Ascending aorta (tissue), 2 donors: ENCODE results near the gene ZNF416. TPM values are rescaled to one million over a fixed set of nuclear protein-coding genes. Genes with fewer than 3 reads are reported as not detected.

ENCODE experiments used
- DNase-seq, 2 donors: peaks; one replicate each; pipeline ENCODE4 v3.0.0-alpha.2; 2019; ENCODE audit warnings: low spot score in 2 of 2
- H3K27ac ChIP-seq, 2 donors: fragments of 200-600 bp; sonication (generic); one replicate each; pipeline ENCODE4 v1.5.1; 2016 to 2017; ENCODE audit warnings: mild to moderate bottlenecking in 1 of 2
- H3K27me3 ChIP-seq: fragments of 200-600 bp; sonication (generic); one replicate; pipeline ENCODE4 v1.5.1; 2017
- H3K36me3 ChIP-seq, 2 donors: fragments of 200-600 bp; sonication (generic); one replicate each; pipeline ENCODE4 v1.5.1; 2016
- H3K4me1 ChIP-seq, 2 donors: fragments of 200-600 bp; sonication (generic); one replicate each; pipeline ENCODE4 v1.5.1; 2016 to 2017; ENCODE audit warnings: mild to moderate bottlenecking in 1 of 2
- H3K4me3 ChIP-seq, 2 donors: fragments of 200-600 bp; sonication (generic); one replicate each; pipeline ENCODE4 v1.5.1; 2016 to 2017; ENCODE audit warnings: mild to moderate bottlenecking in 1 of 2
- H3K9me3 ChIP-seq, 2 donors: fragments of 200-600 bp; sonication (generic); one replicate each; pipeline ENCODE4 v1.5.1; 2016
- CTCF ChIP-seq, 3 experiments: fragments of 200-600 bp in 2 of 3; fragments of 450-650 bp in 1 of 3; sonication (generic) in 2 of 3; IDR thresholded peaks; one replicate each; pipeline ENCODE4 v1.5.1; 2016 to 2019; ENCODE audit warnings: antibody characterized with exemption in 3 of 3, mild to moderate bottlenecking in 1 of 3, moderate library complexity in 1 of 3
- intact Hi-C: fragments of 100-400 bp; cut with DNase I; formaldehyde crosslinking; loops from one replicate; pipeline ENCODE4 v1.15.1; 2023
- total RNA-seq: library from RNA; depleted of rRNA; stranded (reverse); fragments of >200 nt; gene quantifications from one replicate; pipeline ENCODE4 v1.1.0, GENCODE V29; 2016

Gene ZNF416
- total RNA-seq = 2.7 TPM

GRCh38 chr19:57578487-57579205 is at the start of gene ZNF416:
Gene ZNF416 (minus strand): TSS chr19:57578911. CDS start chr19:57578704, 207 bp downstream.
- intact Hi-C loops = loop anchor here (1.0 to 10.0 kb wide), 8 partner anchors 19 to 424 kb away; partner anchors contain the start of genes ZNF419, ZNF530, ZNF548 and ZNF549
- Histone ChIP-seq H3K4me1 (peaks cover 0 to 14% of the 10 kb centered on the region in 2 donors), H3K9me3 (peaks cover 34 to 42% of the 10 kb centered on the region in 2 donors), H3K36me3 (peaks cover 34 to 35% of the 10 kb centered on the region in 2 donors), H3K4me3 (peak within 1 kb of the TSS; percentile 87 to 91), H3K27ac (peak within 1 kb of the TSS; percentile 39 to 62), H3K27me3 (no peaks in the 10 kb centered on the region)
- TF ChIP-seq CTCF (IDR thresholded peaks at IDR 0.05) = peak in 1 of 3 experiments; percentile 14
- DNase-seq = peak; percentile 92 to 99

- no peaks in the 10 kb centered on the region for H3K4me1 ChIP-seq
- intact Hi-C loops = no loop called here
- H3K27ac ChIP-seq = no peak overlapping the region
- peaks cover 91 to 100% of the 10 kb centered on the region in 2 donors for H3K9me3 ChIP-seq
- TF ChIP-seq CTCF (IDR thresholded peaks at IDR 0.05) = no peak
- no peaks in the 10 kb centered on the region for H3K27me3 ChIP-seq
- DNase-seq = no peak
- H3K36me3 ChIP-seq = peaks cover 44 to 70% of the 10 kb centered on the region in 2 donors
- no peak overlapping the region for H3K4me3 ChIP-seq
Measured at GRCh38 chr19:57623091-57623490, 44.4 kb upstream of the ZNF416 start.

GRCh38 chr19:57620673-57621348 is 42.1 kb upstream of the ZNF416 start:
- intact Hi-C loops = no loop called here
- no peak for TF ChIP-seq CTCF (IDR thresholded peaks at IDR 0.05)
- Histone ChIP-seq H3K27ac (no peak overlapping the region), H3K27me3 (no peaks in the 10 kb centered on the region), H3K36me3 (peaks cover 64 to 93% of the 10 kb centered on the region in 2 donors), H3K4me1 (no peaks in the 10 kb centered on the region), H3K4me3 (peak overlapping the region in 1 of 2 donors; percentile 23), H3K9me3 (peaks cover 97 to 100% of the 10 kb centered on the region in 2 donors)
- DNase-seq = no peak

GRCh38 chr19:57615346-57615745 is 36.6 kb upstream of the ZNF416 start:
- Histone ChIP-seq H3K27me3 (no peaks in the 10 kb centered on the region), H3K27ac (no peak overlapping the region), H3K36me3 (peaks cover 42 to 54% of the 10 kb centered on the region in 2 donors), H3K9me3 (peaks cover 57 to 59% of the 10 kb centered on the region in 2 donors), H3K4me3 (peak overlapping the region; percentile 84 to 95), H3K4me1 (peaks cover 3 to 8% of the 10 kb centered on the region in 2 donors)
- TF ChIP-seq CTCF (IDR thresholded peaks at IDR 0.05) = no peak
- DNase-seq = no peak
- intact Hi-C loops = no loop called here

GRCh38 chr19:57613941-57614743 is 35.4 kb upstream of the ZNF416 start, which contains the start of gene ZNF134:
Gene ZNF134 (plus strand): TSS chr19:57614242. CDS start chr19:57619469, 5,227 bp downstream.
- intact Hi-C loops = no loop called here
- TF ChIP-seq CTCF (IDR thresholded peaks at IDR 0.05) = peak in 1 of 3 experiments; percentile 28
- Histone ChIP-seq H3K36me3 (peaks cover 32 to 42% of the 10 kb centered on the region in 2 donors), H3K4me3 (peak within 1 kb of the TSS; percentile 84 to 95), H3K27ac (peak within 1 kb of the TSS; percentile 62 to 73), H3K9me3 (peaks cover 50 to 59% of the 10 kb centered on the region in 2 donors), H3K4me1 (peaks cover 3 to 8% of the 10 kb centered on the region in 2 donors), H3K27me3 (no peaks in the 10 kb centered on the region)
- DNase-seq = peak; percentile 53 to 93
